CD4-positive, alpha-beta T cell treated with Interleukin-10 for 1 hour (primary cell): ENCODE data around the gene SKIL.
A peak's percentile ranks its signal among the peaks of the same experiment; 100 is the strongest.

ENCODE experiments used
- DNase-seq: peaks from one replicate; pipeline ENCODE4 v3.0.0-alpha.2; 2020

SKIL gene

GRCh38 chr3:170405101-170405500 is 47.6 kb downstream of the SKIL start:
- no peak for DNase-seq

- DNase-seq = no peak
Observed at GRCh38 chr3:170410428-170411029, 53.0 kb downstream of the SKIL start.

DNA sequence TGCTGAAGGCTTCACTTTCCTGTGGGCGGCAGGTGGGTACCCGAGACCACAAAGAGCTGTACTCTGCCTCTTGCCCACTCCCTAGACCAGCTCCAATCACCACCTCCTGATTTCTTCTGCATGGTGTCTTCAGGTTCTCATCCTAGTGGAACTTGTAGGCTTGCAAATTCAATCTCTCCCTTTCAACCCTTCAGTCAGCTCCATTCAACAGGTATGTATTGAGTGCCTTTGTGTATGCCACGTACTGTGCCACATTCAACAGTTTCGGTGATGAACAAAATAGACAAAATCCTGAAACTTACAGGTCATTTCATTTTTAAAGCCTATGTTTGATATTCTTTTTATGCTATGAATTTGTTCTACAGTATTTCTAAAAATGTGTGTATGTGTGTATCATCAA is 55.8 kb downstream of the SKIL start:
- DNase-seq = no peak

GRCh38 chr3:170414202-170414663 is 56.7 kb downstream of the SKIL start:
- peak; percentile 53 for DNase-seq

DNA sequence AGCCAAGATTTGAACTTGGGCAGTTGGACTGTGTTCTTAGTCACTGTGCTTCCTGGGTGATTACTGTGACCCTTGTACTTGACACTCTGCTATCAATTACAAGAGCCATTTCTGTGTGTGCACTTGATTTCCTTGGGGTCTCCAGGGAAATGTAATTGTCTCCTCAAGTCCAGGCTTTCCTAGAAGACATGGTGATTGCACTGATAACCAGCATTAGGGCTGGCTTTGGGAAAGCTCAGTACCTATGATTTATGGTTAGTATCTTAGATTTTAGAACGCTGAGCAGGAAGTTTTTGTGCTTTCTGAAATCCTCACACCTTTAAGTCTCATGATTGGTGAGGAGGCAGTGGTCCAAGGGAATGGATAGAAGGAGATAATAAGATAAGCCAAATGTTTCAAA is 59.6 kb downstream of the SKIL start:
- no peak for DNase-seq

DNA sequence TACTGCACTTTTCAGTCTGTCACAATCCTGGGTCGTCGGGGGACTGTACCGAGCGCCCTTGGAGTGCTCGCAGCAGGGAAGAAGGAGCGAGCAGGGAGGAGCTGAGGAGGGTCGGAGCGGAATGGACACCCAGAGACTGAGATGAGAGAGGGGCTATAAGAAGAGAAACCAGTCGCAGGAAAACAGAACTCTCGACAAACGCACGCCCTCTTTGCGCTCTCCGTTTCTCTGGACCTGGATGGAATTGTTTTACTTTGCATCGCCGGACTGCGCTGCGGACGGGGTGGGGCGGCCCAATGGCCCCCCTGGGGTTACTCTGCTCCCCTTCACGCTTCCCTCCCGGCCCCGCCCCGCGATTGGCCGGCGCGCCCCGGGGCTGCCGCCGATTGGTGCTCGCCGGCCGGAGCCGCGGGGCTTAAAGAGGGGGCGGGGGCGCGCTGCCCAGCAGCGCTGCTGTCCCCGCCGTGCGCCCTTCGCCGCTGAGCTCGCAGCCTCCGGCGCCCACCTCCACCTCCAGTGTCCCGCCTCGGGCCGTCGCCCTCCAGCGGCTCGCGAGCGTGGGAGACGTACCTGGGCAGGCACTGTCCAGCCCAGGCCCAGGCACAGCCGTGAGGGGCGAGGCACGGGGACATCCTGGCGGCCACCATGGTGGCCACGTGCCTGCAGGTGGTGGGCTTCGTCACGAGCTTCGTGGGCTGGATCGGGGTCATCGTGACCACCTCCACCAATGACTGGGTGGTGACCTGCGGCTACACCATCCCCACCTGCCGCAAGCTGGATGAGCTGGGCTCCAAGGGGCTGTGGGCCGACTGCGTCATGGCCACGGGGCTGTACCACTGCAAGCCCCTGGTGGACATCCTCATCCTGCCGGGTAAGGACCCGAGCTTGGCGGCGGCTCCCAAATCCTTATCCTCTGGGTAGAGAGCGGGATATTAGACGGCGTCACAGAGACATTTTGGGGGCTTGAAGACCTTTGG is 61.2 kb downstream of the SKIL start, which contains the start of gene CLDN11:
TSS of gene CLDN11 (plus strand) at position 447 of the 977 bp plus-strand sequence. CDS start at position 646, 199 bp downstream.
- DNase-seq = no peak

GRCh38 chr3:170419557-170420087 is 62.1 kb downstream of the SKIL start:
- no peak for DNase-seq

- DNase-seq = no peak
Observed at GRCh38 chr3:170420307-170420821, 62.8 kb downstream of the SKIL start.

- DNase-seq = no peak
Observed at GRCh38 chr3:170421111-170421641, 63.7 kb downstream of the SKIL start.

DNA sequence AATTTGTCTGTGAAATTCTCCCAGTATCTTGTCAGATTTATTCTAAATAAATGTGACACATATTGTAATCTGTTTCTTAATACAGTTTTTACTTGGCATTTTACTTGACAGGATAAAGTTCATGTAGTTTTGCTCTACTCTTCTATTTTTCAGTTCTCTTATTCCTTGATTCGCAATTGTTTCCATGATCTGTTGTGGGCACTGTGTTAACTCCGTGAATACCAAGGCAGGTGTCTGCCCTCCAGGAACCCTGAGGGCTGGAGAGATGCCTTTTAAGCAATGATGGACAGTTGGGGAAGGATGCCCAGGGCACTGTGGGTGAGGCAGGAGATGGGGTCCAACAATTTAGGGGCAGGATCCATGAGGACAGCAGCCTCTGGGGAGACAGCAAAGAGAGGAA is 64.2 kb downstream of the SKIL start:
- DNase-seq = no peak

DNA sequence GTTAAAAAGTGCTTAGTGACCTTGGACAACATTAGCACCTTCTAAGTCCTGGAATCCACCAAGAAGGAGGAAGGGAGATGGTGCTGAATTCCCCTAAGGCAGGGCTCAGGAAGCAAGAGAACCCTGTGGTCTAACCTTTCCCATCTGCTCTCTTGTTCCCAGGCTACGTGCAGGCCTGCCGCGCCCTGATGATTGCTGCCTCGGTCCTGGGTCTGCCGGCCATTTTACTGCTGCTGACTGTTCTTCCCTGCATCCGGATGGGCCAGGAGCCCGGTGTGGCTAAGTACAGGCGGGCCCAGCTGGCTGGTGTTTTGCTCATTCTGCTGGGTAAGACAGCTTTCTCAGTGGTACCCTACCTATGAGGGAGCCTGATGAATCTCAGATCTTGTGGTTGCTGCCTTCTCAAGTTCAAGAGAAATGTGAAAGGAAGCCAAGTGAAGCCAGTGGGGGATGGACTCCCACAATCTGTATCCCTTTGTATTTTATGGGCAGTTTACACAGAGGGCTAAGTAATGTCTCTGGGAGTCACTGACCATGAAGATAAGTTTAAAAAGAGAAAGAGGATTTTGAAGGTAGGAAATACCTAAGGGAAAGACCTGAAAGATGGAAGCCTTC is 65.6 kb downstream of the SKIL start:
- DNase-seq = no peak

GRCh38 chr3:170424879-170425278 is 67.4 kb downstream of the SKIL start:
- no peak for DNase-seq

GRCh38 chr3:170425491-170426239 is 68.2 kb downstream of the SKIL start:
- no peak for DNase-seq

DNA sequence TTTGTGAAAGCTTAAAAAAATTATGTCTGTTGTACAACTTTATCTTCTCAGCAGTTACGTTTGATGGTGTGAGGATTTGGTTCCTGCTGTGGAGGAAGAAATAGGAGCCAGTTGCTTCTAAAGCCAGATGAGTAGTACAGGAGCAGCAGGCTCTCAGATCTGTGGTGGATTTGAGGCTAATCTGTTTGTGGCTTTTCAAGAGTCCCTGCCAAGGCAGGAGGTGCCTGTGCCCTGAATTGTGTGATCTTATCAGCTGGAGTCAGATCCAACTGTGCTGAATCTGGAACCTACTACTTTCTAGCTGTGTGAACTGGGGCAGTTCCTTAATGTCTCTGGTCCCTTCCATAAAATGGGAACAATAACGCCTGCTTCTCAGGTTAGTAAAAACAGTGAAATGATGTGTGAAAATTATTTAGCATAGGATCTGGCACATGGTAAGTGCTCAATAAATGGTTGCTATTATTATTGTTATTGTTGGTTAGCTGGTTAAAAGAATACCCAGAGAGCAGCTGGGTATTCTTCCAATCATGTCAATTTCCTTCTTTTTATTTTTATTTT is 68.8 kb downstream of the SKIL start:
- no peak for DNase-seq

DNA sequence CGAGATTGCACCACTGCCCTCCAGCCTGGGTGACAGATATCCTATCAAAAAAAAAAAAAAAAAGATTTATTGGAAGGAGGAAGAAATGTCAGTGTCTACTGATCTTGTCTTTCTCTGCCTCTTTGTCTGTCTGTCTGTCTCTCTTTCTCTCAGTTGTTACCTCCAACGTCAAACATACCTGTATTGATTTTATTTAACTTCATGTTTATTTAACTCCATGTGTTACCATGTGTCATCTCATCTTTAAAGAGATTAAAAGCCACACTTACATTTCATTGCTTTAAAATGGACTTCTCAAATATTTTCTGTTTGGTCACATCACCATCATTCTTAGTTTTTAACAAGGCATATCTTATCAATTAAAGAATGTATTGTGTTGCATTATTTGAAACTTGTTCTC is 70.6 kb downstream of the SKIL start:
- no peak for DNase-seq

GRCh38 chr3:170429050-170429449 is 71.5 kb downstream of the SKIL start:
- DNase-seq = peak; percentile 3

DNA sequence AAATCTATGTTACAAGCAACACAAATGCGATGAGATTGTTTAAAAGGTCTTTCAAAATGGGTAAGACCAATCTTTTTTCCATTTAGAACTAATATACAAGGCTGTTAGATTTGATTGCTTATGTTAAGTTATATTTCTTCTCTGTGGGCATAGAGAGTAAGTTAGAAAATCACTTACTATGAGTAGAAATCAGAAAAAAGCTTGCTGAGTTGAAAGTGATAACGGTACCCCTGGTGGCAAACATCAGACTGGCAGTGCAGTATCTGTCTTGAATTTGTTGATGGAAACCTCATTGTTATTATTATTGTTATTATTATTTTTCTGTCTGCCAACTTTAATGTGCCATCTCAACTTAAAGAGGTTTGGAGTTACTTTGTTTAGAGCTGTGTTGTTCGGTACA is 73.5 kb downstream of the SKIL start:
- no peak for DNase-seq

GRCh38 chr3:170432416-170432815 is 74.9 kb downstream of the SKIL start:
- no peak for DNase-seq

DNA sequence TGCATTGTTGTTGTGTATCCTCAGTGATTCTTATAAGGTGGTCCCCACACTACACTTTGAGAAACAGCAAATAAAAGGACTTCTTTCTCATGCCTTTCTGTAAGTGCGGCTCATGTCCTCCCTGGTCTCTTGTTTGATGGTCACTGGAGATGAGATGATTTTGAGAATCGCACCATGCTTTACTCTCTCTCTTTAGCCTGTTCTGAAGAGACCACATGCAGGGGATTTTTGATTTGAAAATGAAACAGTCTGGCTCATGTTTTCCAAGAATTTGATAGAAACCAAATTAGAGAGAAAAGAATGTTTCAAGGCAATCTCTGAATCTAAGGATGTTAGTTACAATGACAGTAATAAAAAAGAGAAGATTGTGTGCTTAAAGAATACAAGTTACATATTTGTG is 79.2 kb downstream of the SKIL start:
- no peak for DNase-seq

- DNase-seq = no peak
Observed at GRCh38 chr3:170437176-170437575, 79.7 kb downstream of the SKIL start.

DNA sequence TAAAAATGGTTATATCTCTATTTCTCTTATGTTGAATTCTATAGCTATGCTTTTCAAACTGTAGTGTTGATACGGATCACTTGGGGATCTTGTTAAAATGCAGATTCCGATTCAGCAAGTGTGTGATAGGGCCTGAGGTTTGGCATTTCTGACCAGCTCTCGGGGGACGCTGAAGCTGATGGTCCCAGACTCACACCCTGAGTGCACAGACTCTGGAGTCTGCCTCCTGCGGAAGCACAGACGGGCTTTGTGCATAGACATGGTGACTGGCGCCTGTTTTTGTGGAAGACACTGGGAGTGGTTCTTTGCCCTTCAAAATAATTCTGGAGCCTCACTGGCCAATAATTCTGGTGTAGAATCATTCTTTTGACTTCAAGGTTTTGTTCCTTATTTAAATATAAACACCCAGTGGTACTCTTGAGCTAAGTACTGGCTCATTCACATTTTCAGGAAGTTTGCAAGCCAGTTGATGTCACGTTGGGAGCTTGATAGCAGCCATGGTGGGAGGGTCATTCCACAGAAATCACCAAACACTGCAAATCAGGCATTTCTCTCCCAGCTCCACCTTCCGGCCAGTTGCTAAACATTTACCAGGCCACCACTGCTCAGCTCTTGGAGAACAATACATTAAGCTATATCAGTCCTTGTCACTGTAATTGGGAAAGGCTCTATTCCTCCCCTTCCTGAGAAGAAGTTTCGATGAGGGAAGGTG is 80.3 kb downstream of the SKIL start:
- no peak for DNase-seq
